Liver (tissue), 3 donors: ENCODE measurements around the gene LIPG.

Source experiments
- CTCF ChIP-seq: fragments of 150-350 bp; IDR thresholded peaks from 2 replicates; pipeline ENCODE4 v1.5.1; 2017; ENCODE audit warnings: improper control_type of control experiment, low read depth, low read length; ENCODE audit not compliant: missing input control
- GABPA ChIP-seq, 2 donors: IDR thresholded peaks in 1 of 2; conservative IDR thresholded peaks in 1 of 2; 2 replicates each; pipeline ENCODE4 v1.6.1; 2016; ENCODE audit warnings: antibody characterized with exemption in 2 of 2, mild to moderate bottlenecking in 1 of 2, moderate library complexity in 1 of 2
- HNF4A ChIP-seq, 2 donors: conservative IDR thresholded peaks; 2 replicates each; pipeline ENCODE4 v1.6.1; 2016; ENCODE audit warnings: antibody characterized with exemption in 2 of 2, mild to moderate bottlenecking in 2 of 2
- NR2F2 ChIP-seq: IDR thresholded peaks from 2 replicates; pipeline ENCODE4 v1.6.1; 2016; ENCODE audit warnings: antibody characterized with exemption
- RXRA ChIP-seq, 2 donors: IDR thresholded peaks; 2 replicates each; pipeline ENCODE4 v1.6.1; 2017 to 2018; ENCODE audit warnings: antibody characterized with exemption in 2 of 2, mild to moderate bottlenecking in 1 of 2
- SP1 ChIP-seq: IDR thresholded peaks from 2 replicates; pipeline ENCODE4 v1.6.1; 2018; ENCODE audit warnings: antibody characterized with exemption, mild to moderate bottlenecking
- TAF1 ChIP-seq: conservative IDR thresholded peaks from 2 replicates; pipeline ENCODE4 v1.6.1; 2016; ENCODE audit warnings: antibody characterized with exemption, mild to moderate bottlenecking
- YY1 ChIP-seq: IDR thresholded peaks from 2 replicates; pipeline ENCODE4 v1.6.1; 2016; ENCODE audit warnings: antibody characterized with exemption, mild to moderate bottlenecking
- TF ChIP-seq, protein P1 (sequence below): IDR thresholded peaks from 2 replicates; pipeline ENCODE4 v1.6.1; 2016; ENCODE audit warnings: antibody characterized with exemption
- TF ChIP-seq, protein P2 (sequence below): IDR thresholded peaks from 2 replicates; pipeline ENCODE4 v1.6.1; 2016; ENCODE audit warnings: antibody characterized with exemption
- TF ChIP-seq, protein P3 (sequence below): IDR thresholded peaks from 2 replicates; pipeline ENCODE4 v1.6.1; 2016; ENCODE audit warnings: antibody characterized with exemption, mild to moderate bottlenecking
- TF ChIP-seq, protein P4 (sequence below): IDR thresholded peaks from 2 replicates; pipeline ENCODE4 v1.6.1; 2016; ENCODE audit warnings: antibody characterized with exemption
- donor health status: healthy.
- donor health status: healthy.

GRCh38 chr18:49638891-49639557 lies 77.2 kb downstream of the LIPG start:
- TF ChIP-seq, protein P1, sequence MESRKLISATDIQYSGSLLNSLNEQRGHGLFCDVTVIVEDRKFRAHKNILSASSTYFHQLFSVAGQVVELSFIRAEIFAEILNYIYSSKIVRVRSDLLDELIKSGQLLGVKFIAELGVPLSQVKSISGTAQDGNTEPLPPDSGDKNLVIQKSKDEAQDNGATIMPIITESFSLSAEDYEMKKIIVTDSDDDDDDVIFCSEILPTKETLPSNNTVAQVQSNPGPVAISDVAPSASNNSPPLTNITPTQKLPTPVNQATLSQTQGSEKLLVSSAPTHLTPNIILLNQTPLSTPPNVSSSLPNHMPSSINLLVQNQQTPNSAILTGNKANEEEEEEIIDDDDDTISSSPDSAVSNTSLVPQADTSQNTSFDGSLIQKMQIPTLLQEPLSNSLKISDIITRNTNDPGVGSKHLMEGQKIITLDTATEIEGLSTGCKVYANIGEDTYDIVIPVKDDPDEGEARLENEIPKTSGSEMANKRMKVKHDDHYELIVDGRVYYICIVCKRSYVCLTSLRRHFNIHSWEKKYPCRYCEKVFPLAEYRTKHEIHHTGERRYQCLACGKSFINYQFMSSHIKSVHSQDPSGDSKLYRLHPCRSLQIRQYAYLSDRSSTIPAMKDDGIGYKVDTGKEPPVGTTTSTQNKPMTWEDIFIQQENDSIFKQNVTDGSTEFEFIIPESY: peak; percentile 84
- TF ChIP-seq SP1: peak; percentile 98
- TF ChIP-seq CTCF: no peak
- TF ChIP-seq YY1: peak; percentile 75
- peak; percentile 43 for TF ChIP-seq NR2F2
- peak; percentile 93 to 95 for TF ChIP-seq HNF4A (conservative IDR thresholded peaks at IDR 0.05)
- TF ChIP-seq, protein P2, sequence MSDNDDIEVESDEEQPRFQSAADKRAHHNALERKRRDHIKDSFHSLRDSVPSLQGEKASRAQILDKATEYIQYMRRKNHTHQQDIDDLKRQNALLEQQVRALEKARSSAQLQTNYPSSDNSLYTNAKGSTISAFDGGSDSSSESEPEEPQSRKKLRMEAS: peak; percentile 97
- no peak for TF ChIP-seq TAF1
- TF ChIP-seq, protein P3, sequence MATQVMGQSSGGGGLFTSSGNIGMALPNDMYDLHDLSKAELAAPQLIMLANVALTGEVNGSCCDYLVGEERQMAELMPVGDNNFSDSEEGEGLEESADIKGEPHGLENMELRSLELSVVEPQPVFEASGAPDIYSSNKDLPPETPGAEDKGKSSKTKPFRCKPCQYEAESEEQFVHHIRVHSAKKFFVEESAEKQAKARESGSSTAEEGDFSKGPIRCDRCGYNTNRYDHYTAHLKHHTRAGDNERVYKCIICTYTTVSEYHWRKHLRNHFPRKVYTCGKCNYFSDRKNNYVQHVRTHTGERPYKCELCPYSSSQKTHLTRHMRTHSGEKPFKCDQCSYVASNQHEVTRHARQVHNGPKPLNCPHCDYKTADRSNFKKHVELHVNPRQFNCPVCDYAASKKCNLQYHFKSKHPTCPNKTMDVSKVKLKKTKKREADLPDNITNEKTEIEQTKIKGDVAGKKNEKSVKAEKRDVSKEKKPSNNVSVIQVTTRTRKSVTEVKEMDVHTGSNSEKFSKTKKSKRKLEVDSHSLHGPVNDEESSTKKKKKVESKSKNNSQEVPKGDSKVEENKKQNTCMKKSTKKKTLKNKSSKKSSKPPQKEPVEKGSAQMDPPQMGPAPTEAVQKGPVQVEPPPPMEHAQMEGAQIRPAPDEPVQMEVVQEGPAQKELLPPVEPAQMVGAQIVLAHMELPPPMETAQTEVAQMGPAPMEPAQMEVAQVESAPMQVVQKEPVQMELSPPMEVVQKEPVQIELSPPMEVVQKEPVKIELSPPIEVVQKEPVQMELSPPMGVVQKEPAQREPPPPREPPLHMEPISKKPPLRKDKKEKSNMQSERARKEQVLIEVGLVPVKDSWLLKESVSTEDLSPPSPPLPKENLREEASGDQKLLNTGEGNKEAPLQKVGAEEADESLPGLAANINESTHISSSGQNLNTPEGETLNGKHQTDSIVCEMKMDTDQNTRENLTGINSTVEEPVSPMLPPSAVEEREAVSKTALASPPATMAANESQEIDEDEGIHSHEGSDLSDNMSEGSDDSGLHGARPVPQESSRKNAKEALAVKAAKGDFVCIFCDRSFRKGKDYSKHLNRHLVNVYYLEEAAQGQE: peak; percentile 54
- no peak for TF ChIP-seq GABPA (IDR thresholded peaks at IDR 0.05 in 1 of 2, conservative IDR thresholded peaks at IDR 0.05 in 1 of 2)
- TF ChIP-seq, protein P4, sequence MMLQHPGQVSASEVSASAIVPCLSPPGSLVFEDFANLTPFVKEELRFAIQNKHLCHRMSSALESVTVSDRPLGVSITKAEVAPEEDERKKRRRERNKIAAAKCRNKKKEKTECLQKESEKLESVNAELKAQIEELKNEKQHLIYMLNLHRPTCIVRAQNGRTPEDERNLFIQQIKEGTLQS: peak; percentile 69
- peak; percentile 92 to 98 for TF ChIP-seq RXRA (IDR thresholded peaks at IDR 0.05)
